HG02763 (cell line): ENCODE data around the gene JDP2.

Source experiments
- ATAC-seq: cut with Tn5 transposase; IDR thresholded peaks from one replicate; pipeline ENCODE4 v1.9.1; 2021; ENCODE audit warnings: mild to moderate bottlenecking, moderate library complexity; ENCODE audit not compliant: unreplicated experiment

JDP2 gene

DNA sequence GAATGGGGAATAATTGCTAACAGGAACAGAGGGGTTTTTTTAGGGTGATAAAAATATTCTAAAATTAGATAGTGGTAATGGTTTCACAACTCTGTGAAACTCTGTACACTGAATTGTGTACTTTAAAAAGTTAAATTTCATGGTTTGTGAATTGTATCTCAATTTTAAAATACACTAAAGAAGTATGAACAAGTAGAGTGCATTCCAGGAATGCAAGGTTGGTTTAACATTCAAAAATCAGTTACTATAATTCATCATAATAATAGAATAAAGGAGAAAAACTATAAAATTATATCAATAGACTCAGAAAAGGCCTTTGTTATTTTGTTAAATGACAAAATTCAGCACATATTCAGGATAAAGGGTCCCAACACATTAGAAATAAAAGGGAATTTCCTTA lies 83.4 kb downstream of the JDP2 start:
- no peak for ATAC-seq

DNA sequence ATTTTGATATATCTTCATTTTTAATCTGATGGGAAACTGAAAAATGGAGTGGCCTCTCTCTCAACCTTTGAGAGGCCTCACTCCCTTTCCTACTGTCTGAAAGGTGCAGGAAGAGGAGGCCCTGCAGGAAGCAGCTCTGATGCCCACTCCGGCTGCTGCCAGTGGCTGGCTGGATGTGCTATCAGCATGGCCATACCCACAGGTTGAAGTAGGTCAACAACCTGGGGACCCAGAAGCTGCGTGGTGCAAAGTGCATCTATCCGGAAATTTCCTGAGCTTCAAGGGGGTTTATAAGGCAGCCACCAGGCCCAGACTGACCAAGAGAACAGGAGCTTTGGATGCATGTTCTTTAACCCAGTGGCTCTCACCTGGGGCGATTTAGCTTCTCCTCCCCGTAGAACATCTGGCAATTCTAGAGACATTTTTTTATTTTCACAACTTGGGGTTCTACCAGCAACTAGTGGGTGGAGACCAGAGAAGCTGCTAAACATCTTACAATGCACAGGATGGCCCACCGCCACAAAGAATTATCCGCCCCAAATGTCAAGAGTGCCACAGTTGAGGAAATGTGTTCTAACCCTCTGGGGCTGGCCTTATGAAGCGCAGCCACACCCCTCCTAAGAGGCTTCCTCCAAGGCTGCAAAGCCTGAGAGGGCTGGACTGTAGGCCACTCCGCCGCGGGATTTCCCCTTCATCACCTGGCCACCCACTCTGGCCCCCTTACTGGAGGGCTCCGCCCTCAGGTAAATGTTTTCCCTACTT lies 86.3 kb downstream of the JDP2 start:
- peak; percentile 43 for ATAC-seq

DNA sequence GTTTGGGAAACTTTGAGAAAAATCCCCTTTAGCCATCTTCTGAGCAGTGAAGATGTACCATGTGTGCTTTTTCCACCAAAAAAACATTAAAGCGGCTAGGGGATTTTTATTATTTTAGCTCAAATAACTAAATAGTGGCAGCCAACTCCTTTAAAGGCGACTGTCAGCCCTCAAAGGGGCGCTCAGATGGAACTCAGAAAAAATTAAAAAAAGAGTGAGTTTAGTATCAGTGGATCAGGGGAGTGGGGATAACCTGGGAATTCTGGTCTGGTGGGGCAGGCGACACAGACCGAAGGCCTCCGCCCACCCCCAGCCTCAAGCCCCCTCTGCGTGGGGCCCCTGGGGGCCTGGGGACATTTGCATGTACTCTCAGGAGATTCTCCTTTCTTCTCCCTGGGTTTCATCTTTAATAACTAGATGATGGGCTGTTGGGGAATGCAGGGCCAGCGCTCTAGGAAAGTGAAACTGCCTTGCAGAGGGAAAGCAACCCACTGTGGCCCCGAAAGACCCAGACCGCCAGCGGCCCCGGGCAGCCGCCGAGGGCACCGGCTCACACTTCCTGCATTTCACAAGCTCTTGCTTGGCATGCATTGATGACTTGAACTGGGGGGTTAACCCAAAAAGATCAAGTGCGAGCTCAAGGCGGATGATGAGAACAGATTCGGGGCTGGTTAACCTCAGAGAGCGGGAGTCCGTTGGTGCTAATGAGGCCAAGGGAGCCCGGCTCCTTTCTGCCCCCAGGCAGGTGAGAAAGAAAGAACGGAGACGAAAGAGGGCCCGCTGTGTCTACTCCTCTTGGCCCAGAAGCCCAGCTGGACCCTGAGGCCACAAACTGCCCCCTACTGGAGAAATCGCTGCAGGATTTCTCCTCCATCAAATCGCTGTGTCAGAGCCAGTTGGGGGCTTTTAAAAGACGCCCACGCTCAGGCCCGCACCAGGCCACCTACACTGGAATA lies 87.1 kb downstream of the JDP2 start:
- ATAC-seq, result peak; percentile 38

DNA sequence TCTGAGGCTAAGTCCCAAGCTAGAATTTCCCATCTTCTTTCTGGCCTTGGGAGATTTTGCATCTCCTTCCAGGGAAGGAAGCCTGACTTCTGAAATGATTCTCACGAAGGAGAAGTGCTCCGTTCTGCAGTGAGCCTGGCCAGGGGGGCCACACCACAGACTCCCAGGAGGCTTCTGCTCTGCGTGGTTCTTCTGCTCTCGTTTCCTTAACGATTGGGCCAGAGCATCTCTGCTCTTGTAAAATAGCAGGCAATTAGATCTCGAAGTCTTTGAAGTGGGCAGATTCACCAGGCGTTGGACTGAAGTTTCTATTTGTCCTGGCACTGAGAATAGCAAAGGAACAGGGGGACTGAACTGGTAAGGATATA lies 87.8 kb downstream of the JDP2 start:
- ATAC-seq, result peak; percentile 24

DNA sequence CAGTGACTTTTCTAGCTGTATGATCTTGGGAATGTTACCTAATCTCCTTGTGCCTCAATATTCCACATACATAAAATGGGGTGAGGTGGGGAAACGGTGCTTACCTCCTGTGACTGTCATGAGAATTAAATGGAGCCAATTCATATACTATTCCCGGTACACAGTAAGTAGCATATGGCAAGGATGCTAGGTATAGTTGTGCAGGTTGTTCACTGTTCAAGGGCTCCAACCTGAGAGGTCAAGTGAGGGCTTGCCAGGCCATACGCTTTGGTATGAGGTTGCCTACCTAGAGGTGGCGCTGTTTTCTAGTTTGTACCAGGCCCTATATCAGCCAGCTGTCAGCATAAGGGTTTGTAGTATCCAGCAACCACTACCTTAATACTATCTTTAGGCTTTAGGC lies 90.8 kb downstream of the JDP2 start:
- no peak for ATAC-seq

DNA sequence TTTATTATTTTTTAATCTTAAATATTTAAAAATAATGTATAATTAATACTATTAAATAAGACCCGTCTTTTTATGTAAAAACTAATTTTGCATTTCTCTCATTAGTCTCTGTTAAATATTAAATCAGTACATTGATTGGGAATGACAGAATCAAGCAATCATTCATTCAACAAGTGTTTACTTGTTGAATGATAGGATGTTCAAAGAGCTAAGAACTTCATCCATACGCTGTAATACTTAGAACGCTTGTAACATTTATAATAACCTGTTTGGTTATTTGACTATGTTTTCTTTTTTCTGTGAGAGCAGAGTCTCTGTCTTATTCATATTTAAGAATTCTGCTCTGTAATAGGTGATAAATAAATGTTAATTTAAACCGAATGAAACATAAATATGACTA lies 91.6 kb downstream of the JDP2 start:
- no peak for ATAC-seq

DNA sequence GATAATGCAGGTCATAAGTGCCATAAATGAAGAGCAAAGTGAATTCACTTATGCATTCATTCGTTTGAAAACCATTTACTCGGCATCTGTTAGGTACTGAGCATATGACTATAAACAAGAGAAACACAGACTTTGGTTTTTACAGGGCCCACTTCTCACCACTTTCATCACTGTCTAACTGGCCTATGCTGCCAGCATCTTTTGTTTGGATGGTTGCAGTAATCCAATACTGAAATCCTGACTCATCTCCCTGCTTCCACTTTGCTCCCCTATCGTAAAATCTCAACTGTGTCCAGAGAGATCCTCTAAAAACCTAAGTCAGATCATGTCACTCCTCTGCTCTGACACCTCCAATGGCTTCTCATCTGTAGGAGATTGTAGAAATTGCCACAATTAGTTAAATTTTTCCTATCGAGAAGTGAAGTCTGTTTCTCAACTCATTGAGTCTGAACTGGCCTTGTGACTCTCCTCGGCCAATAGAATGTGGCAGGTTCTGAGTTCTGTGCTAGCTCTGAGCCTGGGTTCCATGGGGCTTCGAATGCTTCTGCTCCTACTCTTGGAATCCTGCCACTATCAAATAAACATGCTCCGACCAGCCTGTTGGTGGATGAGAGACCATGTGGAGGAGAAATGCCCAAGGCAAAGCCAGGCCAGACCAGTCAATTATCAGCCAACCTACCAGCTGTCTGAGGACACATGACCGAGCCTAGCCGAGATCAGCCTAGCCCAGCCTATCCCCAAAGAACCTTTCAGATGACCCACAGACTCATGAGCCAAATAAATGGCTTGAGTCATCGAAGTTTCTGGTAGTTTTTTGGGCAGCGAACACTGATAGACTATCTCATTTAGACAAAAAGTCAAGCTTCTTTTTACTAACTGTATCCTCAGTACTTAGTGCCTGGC lies 92.3 kb downstream of the JDP2 start:
- ATAC-seq, result no peak

DNA sequence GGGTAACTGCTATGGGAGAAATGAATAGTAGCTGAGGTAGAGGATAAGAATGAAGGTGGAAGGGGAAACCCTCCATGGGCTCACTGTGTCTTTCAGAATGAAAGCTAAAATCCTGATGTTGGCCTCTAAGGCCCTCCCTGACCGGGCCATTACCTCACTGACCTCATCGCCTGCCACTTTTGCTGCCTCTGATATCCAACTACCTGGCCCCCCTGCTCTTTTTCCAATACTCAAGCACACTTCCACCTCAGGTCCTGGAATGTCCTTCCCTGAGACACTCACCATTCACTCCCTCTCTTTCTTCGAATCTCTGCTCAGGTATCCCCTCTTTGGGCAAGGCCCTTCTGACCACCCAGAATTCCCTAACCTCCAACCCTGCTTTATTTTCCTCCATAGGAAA lies 93.0 kb downstream of the JDP2 start:
- no peak for ATAC-seq

DNA sequence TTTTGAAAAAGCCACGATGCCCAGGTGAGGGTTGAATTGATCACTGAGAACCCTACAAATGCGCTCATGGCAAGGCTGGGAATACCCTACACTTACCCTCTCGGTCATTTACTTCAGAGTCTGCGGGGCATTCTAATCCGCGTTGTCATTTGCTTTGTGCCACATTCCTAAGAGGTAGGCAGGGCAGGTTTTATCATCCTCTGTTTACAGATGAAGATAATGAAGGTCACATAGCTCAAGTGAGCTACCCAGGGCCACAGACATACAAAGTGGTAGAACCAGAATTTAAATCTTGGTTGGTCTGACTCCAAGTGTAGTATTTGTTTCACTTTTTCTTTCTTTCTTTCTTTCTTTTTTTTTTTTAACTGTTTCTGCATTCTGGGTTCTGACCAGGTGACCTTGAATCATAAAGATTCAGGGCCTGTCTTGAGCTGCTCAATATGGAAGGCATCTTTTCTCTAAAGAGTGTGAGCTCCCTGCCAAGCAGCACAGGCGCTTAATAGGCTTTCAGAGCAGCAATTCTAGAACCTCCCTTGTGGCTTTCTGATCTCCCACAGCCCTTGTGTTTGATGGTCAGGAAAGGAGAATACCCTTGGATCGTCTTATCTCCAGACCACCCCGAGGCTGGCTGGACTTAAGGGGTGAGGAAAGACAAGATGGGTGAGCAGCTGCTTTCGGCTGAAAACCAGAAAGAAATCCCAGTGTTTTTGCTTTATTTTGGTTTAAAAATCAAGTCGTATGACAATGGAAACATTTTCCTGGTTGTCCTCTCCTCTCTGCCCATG lies 93.8 kb downstream of the JDP2 start:
- ATAC-seq, result peak; percentile 26

DNA sequence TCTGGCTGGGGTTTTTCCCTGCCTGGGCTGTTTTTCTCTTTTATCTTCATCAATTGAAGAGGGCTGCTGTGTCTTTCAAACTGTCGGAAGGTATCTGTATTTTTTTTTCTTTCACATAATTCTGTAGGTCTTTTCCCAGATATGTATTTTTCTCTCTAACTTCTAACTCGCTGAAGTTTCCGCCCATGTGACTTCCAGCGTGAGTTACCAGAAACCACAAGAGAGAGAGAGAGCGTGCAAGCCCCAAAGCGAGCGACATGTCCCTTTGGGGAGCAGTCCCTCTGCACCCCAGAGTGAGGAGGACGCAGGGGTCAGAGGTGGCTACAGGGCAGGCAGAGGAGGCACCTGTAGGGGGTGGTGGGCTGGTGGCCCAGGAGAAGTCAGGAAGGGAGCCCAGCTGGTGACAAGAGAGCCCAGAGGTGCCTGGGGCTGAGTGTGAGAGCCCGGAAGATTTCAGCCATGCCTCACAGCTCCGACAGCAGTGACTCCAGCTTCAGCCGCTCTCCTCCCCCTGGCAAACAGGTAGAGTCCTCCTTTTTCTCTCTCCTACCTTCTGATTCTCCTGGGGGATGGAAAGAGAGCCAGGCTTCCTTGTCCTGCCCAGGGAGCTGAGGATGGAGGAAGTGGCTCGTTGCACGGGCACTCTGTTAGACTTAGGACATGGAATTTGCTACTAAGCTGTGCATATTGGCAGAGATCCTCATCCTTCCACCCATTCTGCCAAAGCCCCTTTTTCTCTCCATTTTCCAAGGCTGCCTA lies 94.6 kb downstream of the JDP2 start, which contains the start of gene BATF:
Gene BATF, plus strand, starts transcription at position 246 of the 759 bp plus-strand sequence. Its CDS starts 214 bp downstream, at position 460.
- ATAC-seq, result peak; percentile 55

DNA sequence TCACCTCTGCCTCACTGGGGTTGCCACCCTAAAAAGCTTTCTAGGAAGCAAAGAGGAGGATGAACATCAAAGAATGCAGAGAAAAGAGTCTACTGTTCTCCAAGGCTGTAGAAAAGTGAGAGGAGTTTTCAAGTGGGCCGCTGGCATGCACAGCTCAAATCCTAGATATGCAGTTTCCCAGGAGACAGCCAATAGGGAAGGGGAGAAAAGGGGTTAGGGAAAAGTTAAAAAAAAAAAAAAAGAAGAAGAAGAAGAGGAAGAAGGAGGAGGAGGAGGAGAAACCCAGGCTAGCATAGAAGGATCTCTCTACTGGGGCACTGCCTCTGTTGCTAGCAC lies 95.1 kb downstream of the JDP2 start:
- ATAC-seq, result no peak
